ENCODE measurements around the gene M6PR. TPM values are rescaled to one million over a fixed set of nuclear protein-coding genes. Genes with fewer than 3 reads are reported as not detected.

M6PR gene
- total RNA-seq, 1 donor from 2014 or later = 113 TPM

GRCh38 chr12:8980137-8980536 lies 30.7 kb upstream of the M6PR start:
- no peak for DNase-seq (ENCODE audit: low spot score)
- Histone ChIP-seq H3K4me2 (no peak overlapping the region), H2AFZ (replicated peaks) (no peak overlapping the region), H3K4me1 (no peaks in the 10 kb centered on the region), H3K27me3 (no peaks in the 10 kb centered on the region), H3F3A (ENCODE audit: low read depth) (no peaks in the 10 kb centered on the region), H4K20me1 (ENCODE audit: low read depth) (no peaks in the 10 kb centered on the region), H3K27ac (no peak overlapping the region), H3K36me3 (no peaks in the 10 kb centered on the region), H3K4me3 (no peak overlapping the region), H3K9me3 (ENCODE audit: low read depth) (no peaks in the 10 kb centered on the region), H3K9ac (no peak overlapping the region), H3K79me2 (ENCODE audit: low read depth) (no peaks in the 10 kb centered on the region)
- peaks cover 19% of the 10 kb centered on the region for H3K9me3 Mint-ChIP-seq
- peaks cover 2% of the 10 kb centered on the region for H3K27me3 Mint-ChIP-seq (ENCODE audit: insufficient read depth, low read depth)
- H3K27ac Mint-ChIP-seq = no peak overlapping the region
- H3K4me3 Mint-ChIP-seq = no peak overlapping the region
- no peak for TF ChIP-seq EZH2phosphoT487 (IDR thresholded peaks at IDR 0.05)
- TF ChIP-seq CTCF (IDR thresholded peaks at IDR 0.05) = no peak
- TF ChIP-seq EZH2 (IDR thresholded peaks at IDR 0.05) = no peak
- H3K36me3 Mint-ChIP-seq = peaks cover 14% of the 10 kb centered on the region
- no peaks in the 10 kb centered on the region for H3K4me1 Mint-ChIP-seq

- peaks cover 29% of the 10 kb centered on the region for H3K9me3 Mint-ChIP-seq
- Histone ChIP-seq H3F3A (ENCODE audit: low read depth) (no peaks in the 10 kb centered on the region), H4K20me1 (ENCODE audit: low read depth) (no peaks in the 10 kb centered on the region), H3K4me3 (no peak overlapping the region), H3K4me2 (no peak overlapping the region), H3K27me3 (no peaks in the 10 kb centered on the region), H3K36me3 (no peaks in the 10 kb centered on the region), H3K4me1 (no peaks in the 10 kb centered on the region), H3K9ac (no peak overlapping the region), H3K79me2 (ENCODE audit: low read depth) (no peaks in the 10 kb centered on the region), H3K9me3 (ENCODE audit: low read depth) (peaks cover 8% of the 10 kb centered on the region), H3K27ac (no peak overlapping the region), H2AFZ (replicated peaks) (no peak overlapping the region)
- no peak overlapping the region for H3K27ac Mint-ChIP-seq
- H3K27me3 Mint-ChIP-seq (ENCODE audit: insufficient read depth, low read depth) = no peaks in the 10 kb centered on the region
- no peak overlapping the region for H3K4me3 Mint-ChIP-seq
- H3K4me1 Mint-ChIP-seq = no peaks in the 10 kb centered on the region
- no peak for DNase-seq (ENCODE audit: low spot score)
- peaks cover 7% of the 10 kb centered on the region for H3K36me3 Mint-ChIP-seq
- no peak for TF ChIP-seq EZH2phosphoT487 (IDR thresholded peaks at IDR 0.05)
- no peak for TF ChIP-seq CTCF (IDR thresholded peaks at IDR 0.05)
- TF ChIP-seq EZH2 (IDR thresholded peaks at IDR 0.05) = no peak
These were observed 21.0 kb upstream of the M6PR start for GRCh38 chr12:8970432-8970831.

DNA sequence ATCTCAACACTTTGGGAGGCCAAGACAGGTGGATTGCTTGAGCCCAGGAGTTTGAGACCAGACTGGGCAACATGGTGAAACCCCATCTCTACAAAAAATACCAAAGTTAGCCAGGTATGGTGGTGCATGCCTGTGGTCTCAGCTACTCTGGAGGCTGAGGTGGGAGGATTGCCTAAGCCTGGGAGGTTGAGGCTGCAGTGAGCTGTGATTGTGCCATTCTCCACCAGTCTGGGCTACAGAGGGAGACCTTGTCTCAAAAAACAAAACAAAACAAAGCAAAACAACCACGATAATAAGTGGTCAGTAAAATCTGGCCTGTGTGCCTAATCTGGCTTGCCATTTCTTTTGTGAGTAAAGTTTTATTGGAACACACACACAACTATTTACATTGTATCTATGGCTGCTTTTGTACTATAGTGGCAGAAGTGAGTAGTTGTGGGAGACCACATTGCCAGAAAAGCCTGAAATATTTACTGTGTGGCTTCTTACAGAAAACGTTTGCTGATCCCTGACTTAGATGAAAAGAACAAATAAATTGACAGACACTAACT lies 20.5 kb upstream of the M6PR start:
- Histone ChIP-seq H3K27ac (no peak overlapping the region), H3K79me2 (ENCODE audit: low read depth) (no peaks in the 10 kb centered on the region), H3K9me3 (ENCODE audit: low read depth) (peaks cover 8% of the 10 kb centered on the region), H3K9ac (no peak overlapping the region), H3K4me3 (no peak overlapping the region), H2AFZ (replicated peaks) (no peak overlapping the region), H3K36me3 (no peaks in the 10 kb centered on the region), H3F3A (ENCODE audit: low read depth) (no peaks in the 10 kb centered on the region), H3K4me2 (no peak overlapping the region), H3K4me1 (no peaks in the 10 kb centered on the region), H4K20me1 (ENCODE audit: low read depth) (no peaks in the 10 kb centered on the region), H3K27me3 (no peaks in the 10 kb centered on the region)
- no peak for DNase-seq (ENCODE audit: low spot score)
- H3K27ac Mint-ChIP-seq = no peak overlapping the region
- TF ChIP-seq EZH2phosphoT487 (IDR thresholded peaks at IDR 0.05) = no peak
- no peak for TF ChIP-seq EZH2 (IDR thresholded peaks at IDR 0.05)
- TF ChIP-seq CTCF (IDR thresholded peaks at IDR 0.05) = no peak
- H3K4me1 Mint-ChIP-seq = no peaks in the 10 kb centered on the region
- no peak overlapping the region for H3K4me3 Mint-ChIP-seq
- peaks cover 27% of the 10 kb centered on the region for H3K9me3 Mint-ChIP-seq
- peaks cover 6% of the 10 kb centered on the region for H3K36me3 Mint-ChIP-seq
- no peaks in the 10 kb centered on the region for H3K27me3 Mint-ChIP-seq (ENCODE audit: insufficient read depth, low read depth)
